GM21717 (cell line): ENCODE measurements around the gene INO80E.

Experiments used
- ATAC-seq: cut with Tn5 transposase; IDR thresholded peaks from one replicate; pipeline ENCODE4 v1.9.1; 2021; ENCODE audit warnings: mild to moderate bottlenecking, moderate library complexity; ENCODE audit not compliant: unreplicated experiment

Gene INO80E

DNA sequence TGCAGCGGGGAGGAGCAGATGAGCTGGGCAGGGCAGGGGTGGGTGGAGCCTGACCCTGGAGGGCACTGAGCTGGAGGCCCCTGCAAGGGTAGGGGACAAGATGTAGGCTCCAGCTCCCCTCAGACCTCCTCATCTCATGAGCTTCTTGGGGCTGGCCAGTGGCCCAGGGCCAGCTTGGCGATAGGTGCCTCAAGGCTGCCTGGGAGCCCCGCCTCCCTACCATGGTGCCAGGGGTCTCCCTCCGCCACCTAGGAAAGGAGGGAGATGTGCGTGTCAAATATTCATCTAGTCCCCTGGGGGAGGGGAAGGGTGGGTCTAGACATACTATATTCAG is 4.5 kb upstream of the INO80E start:
- no peak for ATAC-seq

- no peak for ATAC-seq
Measured at GRCh38 chr16:29992344-29992967, 3.6 kb upstream of the INO80E start.

DNA sequence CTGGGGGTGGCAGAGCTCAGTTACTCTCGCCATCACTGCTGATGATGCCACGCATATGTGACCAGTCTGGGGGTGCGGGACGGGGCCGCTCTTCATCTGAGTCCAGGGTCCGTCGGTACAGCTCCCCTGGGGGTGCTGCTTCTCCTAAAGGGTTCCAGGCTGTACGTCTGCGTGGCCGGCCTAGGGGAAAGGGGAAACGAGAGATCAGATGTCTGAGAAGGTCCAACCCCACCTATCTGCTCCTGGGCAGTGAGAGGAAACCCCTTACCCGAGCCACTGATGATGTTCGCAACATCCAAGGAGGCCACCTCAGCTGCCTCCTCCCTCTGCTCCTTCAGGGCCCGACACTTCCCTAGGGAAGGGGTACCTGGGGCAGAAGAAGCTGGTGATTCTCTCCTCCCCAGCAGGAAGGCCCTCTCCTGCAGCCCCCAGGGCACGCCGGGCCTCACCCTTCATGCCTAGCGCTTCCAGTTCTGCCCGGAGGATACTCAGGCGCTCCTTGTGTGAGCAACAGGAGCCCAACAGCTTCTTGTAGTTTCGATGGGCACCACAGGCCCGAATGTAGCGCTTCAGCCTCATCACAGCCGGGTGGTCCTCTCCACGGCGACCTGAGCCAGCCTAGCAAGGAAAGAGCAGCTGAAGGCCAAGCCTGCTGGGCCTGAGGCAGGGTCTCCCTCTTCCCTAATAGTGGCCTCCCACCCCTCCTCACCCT is 2.7 kb upstream of the INO80E start:
- no peak for ATAC-seq

GRCh38 chr16:29993903-29994599 is 2.0 kb upstream of the INO80E start:
- ATAC-seq: no peak

DNA sequence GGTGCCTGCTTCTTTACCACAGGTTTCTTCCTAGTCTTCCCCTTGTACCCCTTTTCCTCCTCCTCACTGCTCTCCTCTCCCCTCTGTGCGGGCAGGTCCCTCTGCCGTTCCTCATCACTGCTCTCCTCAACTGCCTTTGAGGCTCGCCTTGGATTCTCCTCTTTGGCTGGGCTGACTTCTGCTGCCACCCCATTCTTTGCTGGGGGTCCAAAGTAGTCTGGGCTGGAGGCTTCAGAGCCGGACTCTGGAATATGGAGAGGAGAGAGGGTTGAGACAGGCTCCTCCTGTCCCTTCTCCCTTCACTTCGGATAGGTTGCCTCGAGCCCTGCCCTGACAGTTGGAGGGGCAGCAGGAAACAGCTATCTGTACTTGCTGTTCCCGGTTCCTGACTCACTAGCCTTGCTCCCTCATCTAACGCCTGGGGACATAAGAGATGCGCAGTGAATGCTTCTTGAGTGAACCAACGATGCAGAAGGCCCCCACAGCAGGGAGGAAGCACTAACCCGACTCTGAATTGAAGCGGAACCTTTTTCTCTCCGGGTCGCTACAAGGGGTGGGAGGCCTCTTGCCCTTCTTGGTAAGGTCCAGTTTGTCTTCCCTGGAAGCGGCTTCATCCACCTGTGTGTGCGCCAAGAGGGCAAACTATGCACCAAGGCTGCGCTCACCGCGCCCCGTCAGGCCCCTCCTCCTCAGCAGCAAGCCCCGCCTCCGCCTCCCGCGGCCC is 1.3 kb upstream of the INO80E start:
- ATAC-seq: peak; percentile 21

- ATAC-seq: peak; percentile 37
Measured at GRCh38 chr16:29995324-29995910, 624 bp upstream of the INO80E start, which contains the start of gene HIRIP3. TSS of gene HIRIP3 (minus strand) at chr16:29995617. CDS start at chr16:29995605, 12 bp downstream.

DNA sequence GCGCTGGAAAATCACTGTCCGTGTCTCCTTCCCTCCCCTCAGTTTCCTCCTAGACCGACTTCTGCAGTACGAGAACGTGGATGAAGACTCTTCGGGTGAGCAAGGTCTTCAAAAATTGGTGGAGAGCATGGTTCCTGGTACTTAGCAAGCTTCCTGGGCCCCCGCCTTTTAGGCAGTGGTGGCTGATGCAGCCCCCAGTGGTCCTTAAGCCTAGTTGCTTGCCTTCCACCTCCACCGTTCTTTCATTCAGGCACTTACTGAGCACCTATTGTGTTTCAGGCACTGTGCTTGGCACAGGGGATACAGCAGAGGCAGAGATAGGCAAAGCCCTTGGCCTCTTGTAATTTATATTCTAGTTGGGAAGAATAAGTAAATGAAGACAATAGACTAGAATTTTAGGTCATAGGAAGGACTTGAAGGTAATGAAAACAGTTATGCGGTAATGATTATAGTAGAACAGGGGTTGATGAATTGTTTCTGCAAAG is 767 bp downstream of the INO80E start:
- ATAC-seq: no peak

DNA sequence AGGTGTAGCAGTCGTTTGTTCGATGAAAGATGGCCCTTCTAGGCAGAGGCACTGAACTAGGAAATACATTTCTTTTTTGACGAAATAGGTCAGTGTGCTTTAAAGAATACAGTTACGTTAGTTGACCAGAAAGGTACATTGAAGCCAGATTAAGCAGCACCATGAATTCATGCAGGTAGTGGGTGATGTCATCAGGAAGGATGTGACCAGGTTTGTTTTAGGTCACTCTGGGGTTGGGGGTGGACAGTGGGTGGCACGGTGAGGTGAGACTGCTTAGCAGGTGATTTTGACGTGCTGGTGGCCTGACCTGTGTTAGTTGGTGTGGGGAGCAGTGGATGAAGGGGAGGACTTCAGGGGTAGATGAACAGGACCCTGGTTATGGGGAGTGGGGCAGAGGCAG is 3.6 kb downstream of the INO80E start:
- ATAC-seq: no peak

- ATAC-seq: no peak
Measured at GRCh38 chr16:30000735-30001631, 4.9 kb downstream of the INO80E start.

GRCh38 chr16:30002614-30003346 is 6.7 kb downstream of the INO80E start:
- ATAC-seq: no peak

- ATAC-seq: no peak
Measured at GRCh38 chr16:30003670-30004423, 7.8 kb downstream of the INO80E start.

GRCh38 chr16:30004424-30004776 is 8.4 kb downstream of the INO80E start:
- ATAC-seq: no peak

DNA sequence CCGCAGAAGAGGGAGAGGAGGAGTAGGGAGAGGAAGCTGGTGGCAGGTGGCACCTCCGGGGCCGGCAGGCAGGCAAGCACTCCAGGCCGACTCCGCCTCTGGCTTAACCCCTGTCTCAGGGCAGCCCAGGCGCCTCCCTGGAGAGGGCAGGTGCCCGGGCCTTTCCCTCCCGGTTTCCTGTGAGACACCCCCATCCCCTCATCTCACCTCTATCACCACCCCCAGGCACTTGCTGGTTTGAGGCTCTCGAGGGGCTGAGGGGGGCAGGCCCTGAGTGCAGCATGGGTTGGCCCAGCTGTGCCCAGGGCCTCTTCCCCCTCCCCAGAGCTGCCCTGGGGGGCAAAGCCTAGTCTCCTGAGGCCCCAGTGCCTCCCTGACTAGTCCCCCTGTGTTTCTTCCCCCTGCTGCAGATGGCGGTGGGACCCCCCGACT is 8.8 kb downstream of the INO80E start:
- ATAC-seq: no peak

- ATAC-seq: no peak
Measured at GRCh38 chr16:30005341-30006094, 9.5 kb downstream of the INO80E start.

- no peak for ATAC-seq
Measured at GRCh38 chr16:30006095-30006473, 10.0 kb downstream of the INO80E start.

DNA sequence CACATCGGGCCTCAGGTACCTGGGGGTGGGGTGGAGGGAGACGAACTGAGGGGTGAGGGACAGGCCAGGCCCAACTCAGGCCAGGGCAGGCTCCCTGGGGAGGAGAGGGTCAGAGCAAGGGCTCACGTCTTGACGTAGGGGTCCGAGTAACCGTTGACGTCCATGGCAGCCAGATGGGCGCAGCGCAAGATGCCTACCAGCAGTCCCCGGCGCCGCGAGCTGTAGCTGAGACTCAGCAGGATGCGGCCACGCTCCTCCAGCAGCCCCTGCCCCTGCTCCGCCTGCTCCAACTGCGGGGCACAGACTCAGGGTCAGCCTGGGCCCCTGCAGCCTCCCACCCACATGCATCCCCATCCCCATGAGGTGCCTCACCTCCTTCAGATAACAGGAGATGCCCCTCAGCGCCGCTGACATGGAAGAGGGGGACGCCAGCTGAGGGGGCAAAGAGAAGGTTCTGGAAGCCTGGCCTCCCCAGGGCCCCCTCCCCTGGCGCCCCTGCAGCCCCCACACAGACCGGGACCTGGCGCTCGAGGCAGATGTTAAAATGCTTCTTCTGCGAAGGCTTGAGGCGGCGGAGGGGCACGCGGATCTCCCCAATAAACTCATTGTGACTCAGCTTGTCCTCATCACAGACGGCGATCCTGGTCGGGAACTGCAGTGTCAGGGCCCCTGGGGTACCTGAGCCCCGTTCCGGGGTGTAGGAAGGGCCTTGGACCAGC is 10.8 kb downstream of the INO80E start:
- no peak for ATAC-seq

- no peak for ATAC-seq
Measured at GRCh38 chr16:30007378-30007895, 11.4 kb downstream of the INO80E start.
